PFSK-1 (cell line): ENCODE results near the gene GRIFIN.

Experiments
- POLR2AphosphoS5 ChIP-seq: IDR thresholded peaks from 2 replicates; pipeline ENCODE4 v1.6.1; 2012; ENCODE audit warnings: low read depth, mild to moderate bottlenecking, control low read depth, low read length, moderate library complexity
- REST ChIP-seq, 2 experiments: IDR thresholded peaks; 2 replicates each; pipeline versions ENCODE4 v1.6.1 to v1.8.0; 2011 to 2012; ENCODE audit warnings: low read depth in 2 of 2, low read length in 2 of 2, control low read depth in 1 of 2, inconsistent platforms in 1 of 2, mild to moderate bottlenecking in 1 of 2, moderate library complexity in 1 of 2; ENCODE audit not compliant: insufficient read depth in 1 of 2
- SIN3A ChIP-seq: IDR thresholded peaks from 2 replicates; pipeline ENCODE4 v1.6.1; 2012; ENCODE audit warnings: mild to moderate bottlenecking, low read length, moderate library complexity, borderline replicate concordance; ENCODE audit not compliant: insufficient read depth
- TAF1 ChIP-seq: IDR thresholded peaks from 2 replicates; pipeline ENCODE4 v1.6.1; 2012; ENCODE audit warnings: low read length, control low read depth, borderline replicate concordance; ENCODE audit not compliant: insufficient read depth

GRCh38 chr7:2488272-2488645 is 12.1 kb upstream of the GRIFIN start:
- TF ChIP-seq SIN3A = no peak
- no peak for TF ChIP-seq TAF1
- TF ChIP-seq POLR2AphosphoS5 = no peak
- no peak for TF ChIP-seq REST (IDR thresholded peaks at IDR 0.05; ENCODE audit: insufficient read depth in 1 of 2, low read depth in 2 of 2, low read length in 2 of 2)
